GM19193 (cell line): ENCODE data around the gene ZXDC.

Source experiments
- POLR2A ChIP-seq: IDR thresholded peaks from 4 replicates; pipeline ENCODE4 v1.6.1; 2011; ENCODE audit not compliant: insufficient read depth, insufficient read length; ENCODE audit errors: extremely low read depth

The ZXDC gene

GRCh38 chr3:126401611-126402160 lies 74.0 kb downstream of the ZXDC start:
- TF ChIP-seq POLR2A: no peak

- no peak for TF ChIP-seq POLR2A
Measured at GRCh38 chr3:126399756-126400155, 75.9 kb downstream of the ZXDC start.

GRCh38 chr3:126399351-126399735 lies 76.3 kb downstream of the ZXDC start:
- no peak for TF ChIP-seq POLR2A

GRCh38 chr3:126398423-126399350 lies 77.0 kb downstream of the ZXDC start:
- TF ChIP-seq POLR2A: no peak

GRCh38 chr3:126397610-126398422 lies 77.9 kb downstream of the ZXDC start:
- no peak for TF ChIP-seq POLR2A

GRCh38 chr3:126396536-126396935 lies 79.2 kb downstream of the ZXDC start:
- TF ChIP-seq POLR2A: no peak

- no peak for TF ChIP-seq POLR2A
Measured at GRCh38 chr3:126395846-126396513, 79.7 kb downstream of the ZXDC start.

- TF ChIP-seq POLR2A: no peak
Measured at GRCh38 chr3:126394977-126395321, 80.7 kb downstream of the ZXDC start.

GRCh38 chr3:126394179-126394976 lies 81.3 kb downstream of the ZXDC start, which contains the start of gene CFAP100:
Gene CFAP100, plus strand, starts transcription at chr3:126394909. Its CDS starts 1,092 bp downstream, at chr3:126396001.
- TF ChIP-seq POLR2A: no peak

- TF ChIP-seq POLR2A: no peak
Measured at GRCh38 chr3:126393563-126393962, 82.1 kb downstream of the ZXDC start.

- TF ChIP-seq POLR2A: no peak
Measured at GRCh38 chr3:126392246-126392645, 83.4 kb downstream of the ZXDC start.

GRCh38 chr3:126391631-126392030 lies 84.1 kb downstream of the ZXDC start:
- no peak for TF ChIP-seq POLR2A

GRCh38 chr3:126390751-126391150 lies 84.9 kb downstream of the ZXDC start:
- no peak for TF ChIP-seq POLR2A

- no peak for TF ChIP-seq POLR2A
Measured at GRCh38 chr3:126390201-126390600, 85.5 kb downstream of the ZXDC start.
